Activated gamma-delta T cell treated with anti-CD3 and anti-CD28 coated beads, Interleukin-2, amount 50 U/mL, for 16 hours (primary cell): ENCODE data around the gene FBXO40.
A peak's percentile ranks its signal among the peaks of the same experiment; 100 is the strongest.
"Not testable (repeated sequence)": the region's sequence is repeated elsewhere in the genome, so short reads cannot be mapped to it uniquely, and the experiment has no call there.

Source experiments
- DNase-seq: peaks from one replicate; pipeline ENCODE4 v3.0.0-alpha.2; 2020; ENCODE audit warnings: low read depth

Gene FBXO40, protein sequence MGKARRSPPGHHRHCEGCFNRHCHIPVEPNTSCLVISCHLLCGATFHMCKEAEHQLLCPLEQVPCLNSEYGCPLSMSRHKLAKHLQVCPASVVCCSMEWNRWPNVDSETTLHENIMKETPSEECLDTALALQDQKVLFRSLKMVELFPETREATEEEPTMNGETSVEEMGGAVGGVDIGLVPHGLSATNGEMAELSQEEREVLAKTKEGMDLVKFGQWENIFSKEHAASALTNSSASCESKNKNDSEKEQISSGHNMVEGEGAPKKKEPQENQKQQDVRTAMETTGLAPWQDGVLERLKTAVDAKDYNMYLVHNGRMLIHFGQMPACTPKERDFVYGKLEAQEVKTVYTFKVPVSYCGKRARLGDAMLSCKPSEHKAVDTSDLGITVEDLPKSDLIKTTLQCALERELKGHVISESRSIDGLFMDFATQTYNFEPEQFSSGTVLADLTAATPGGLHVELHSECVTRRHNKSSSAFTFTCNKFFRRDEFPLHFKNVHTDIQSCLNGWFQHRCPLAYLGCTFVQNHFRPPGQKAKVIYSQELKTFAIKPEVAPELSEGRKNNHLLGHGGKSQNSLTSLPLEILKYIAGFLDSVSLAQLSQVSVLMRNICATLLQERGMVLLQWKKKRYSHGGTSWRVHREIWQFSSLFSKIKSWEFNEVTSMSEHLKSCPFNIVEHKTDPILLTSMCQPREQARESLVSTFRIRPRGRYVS

DNA sequence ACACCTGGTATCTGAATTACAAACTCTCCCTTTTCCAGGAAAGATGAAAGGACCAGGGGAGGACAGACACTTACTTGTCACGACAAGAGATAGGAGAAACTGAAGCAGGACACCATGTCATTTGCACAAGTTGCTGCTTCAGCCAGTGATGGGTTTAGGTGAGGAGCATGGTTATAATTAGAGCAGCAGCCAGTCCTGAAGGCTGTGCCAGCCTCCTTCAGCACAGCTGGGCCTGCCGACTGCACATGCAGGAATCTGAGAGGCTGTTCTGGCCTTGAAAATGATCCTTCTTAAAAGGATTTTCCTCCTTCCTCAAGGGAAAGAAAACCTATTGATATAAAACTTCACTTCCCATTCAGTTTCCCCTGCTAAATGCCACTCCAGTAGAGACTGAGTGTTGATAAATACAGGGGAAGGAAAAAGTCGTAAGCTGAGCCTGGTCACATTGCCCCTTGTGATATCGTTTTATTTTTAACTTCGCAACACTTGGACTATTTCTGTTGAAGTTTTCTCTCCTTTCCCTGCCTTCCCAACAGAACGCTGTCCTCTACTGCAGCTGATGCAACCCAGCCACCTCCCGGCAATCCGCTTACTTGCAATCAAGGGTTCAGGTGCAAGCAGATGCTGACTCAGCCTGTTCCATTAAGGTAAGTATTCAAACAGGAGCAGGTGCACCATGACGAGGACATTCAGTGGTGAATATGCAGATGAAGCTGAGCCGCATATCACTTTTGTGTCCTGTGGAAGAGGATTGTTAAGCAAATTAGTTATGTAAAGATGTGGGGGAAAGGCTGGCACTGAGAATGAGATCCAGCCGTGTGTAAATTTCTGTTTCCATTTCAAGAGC is at the start of gene FBXO40:
FBXO40 (plus strand) TSS at position 524 of the 847 bp plus-strand sequence. CDS start 27,197 bp downstream, outside the sequence.
- DNase-seq = no peak

- no peak for DNase-seq
Observed at GRCh38 chr3:121545049-121545573, 48.1 kb upstream of the FBXO40 start.

GRCh38 chr3:121545574-121546455 is 47.4 kb upstream of the FBXO40 start, which contains the start of gene POLQ:
TSS of gene POLQ (minus strand) at chr3:121545988. CDS start at chr3:121545877, 111 bp downstream.
- peak; percentile 72 for DNase-seq

GRCh38 chr3:121552379-121552778 is 40.8 kb upstream of the FBXO40 start:
- DNase-seq = no peak

GRCh38 chr3:121552797-121553196 is 40.4 kb upstream of the FBXO40 start:
- no peak for DNase-seq

DNA sequence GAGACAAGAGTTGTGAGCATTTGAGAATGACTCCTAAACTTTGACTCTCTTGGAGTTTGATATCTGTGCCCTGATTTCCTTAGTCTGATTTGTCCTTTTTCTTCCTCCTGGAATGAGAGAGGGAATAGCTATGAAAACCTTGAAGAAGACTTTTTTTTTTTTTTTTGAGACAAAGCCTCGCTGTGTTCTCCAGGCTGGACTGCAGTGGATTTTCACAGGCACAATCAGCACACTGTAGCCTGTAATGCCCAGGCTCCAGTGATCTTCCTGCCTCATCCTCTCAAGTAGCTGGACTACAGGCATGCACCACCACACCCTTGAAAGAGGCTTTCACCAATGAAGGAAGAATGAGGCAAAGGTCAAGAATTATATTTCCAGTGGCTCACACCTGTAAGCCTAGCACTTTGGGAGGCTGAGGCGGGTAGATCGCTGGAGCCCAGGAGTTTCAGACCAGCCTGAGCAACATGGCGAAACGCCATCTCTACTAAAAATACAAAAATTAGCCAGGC is 35.7 kb upstream of the FBXO40 start:
- no peak for DNase-seq

GRCh38 chr3:121562148-121562547 is 31.0 kb upstream of the FBXO40 start:
- no peak for DNase-seq

- no peak for DNase-seq
Observed at GRCh38 chr3:121566773-121567172, 26.4 kb upstream of the FBXO40 start.

- DNase-seq = no peak
Observed at GRCh38 chr3:121567649-121568048, 25.5 kb upstream of the FBXO40 start, which contains the start of gene ARGFX. TSS of gene ARGFX (plus strand) at chr3:121567949. CDS start at chr3:121570714, 2,765 bp downstream.

DNA sequence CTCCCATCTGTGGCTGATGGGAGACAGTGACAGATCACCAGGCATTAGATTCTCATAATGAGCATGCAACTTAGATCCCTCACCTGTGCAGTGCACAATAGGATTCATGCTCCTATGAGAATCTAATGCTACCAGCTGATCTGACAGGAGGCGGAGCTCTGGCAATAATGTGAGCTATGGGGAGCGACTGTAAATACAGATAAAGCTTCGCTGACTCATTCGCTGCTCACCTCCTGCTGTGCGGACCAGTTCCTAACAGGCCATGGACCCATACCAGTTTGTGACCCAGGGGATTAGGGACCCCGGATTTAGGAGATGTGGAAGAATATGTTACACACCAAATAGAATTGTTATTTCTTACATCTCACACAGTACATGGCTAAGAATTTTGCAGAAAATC is 18.7 kb upstream of the FBXO40 start:
- DNase-seq = no peak

GRCh38 chr3:121581691-121582090 is 11.5 kb upstream of the FBXO40 start:
- DNase-seq = no peak

DNA sequence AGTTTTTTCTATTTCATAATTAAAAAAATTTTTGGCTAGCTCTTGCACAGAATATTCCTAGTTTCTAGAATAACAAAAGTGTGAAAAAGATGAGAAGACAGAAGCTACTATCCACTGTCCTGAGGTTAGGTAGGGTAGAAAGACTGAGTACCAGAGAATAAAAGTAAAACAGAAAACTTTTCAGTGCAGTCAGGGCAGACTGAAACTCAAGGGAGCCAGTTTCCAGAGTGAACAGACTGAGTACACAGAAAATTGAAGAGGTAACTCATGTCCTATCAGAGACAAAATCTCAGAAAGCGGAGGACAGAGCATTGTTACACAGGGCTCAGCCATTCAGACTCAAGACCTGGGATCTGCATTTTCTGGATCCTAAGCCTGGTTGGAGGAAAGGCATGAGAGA is 8.8 kb upstream of the FBXO40 start:
- DNase-seq = no peak

DNA sequence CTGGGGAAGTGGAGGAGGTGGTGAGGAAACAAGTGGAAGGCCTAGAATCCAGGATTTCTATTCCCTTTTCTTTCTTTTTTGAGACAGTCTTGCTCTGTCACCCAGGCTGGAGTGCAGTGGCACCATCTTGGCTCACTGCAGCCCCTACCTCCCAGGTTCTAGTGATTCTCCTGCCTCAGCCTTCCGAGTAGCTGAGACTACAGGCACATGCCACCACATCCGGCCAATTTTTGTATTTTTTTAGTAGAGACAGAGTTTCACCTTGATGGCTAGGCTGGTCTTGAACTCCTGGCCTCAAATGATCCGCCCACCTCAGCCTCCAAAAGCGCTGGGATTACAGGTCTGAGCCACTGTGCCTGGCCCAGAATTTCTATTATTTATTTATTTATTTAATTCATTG is 627 bp downstream of the FBXO40 start:
- DNase-seq = not testable (repeated sequence)

GRCh38 chr3:121594850-121595249 is 1.7 kb downstream of the FBXO40 start:
- no peak for DNase-seq

- DNase-seq = no peak
Observed at GRCh38 chr3:121595765-121596406, 2.7 kb downstream of the FBXO40 start.

- no peak for DNase-seq
Observed at GRCh38 chr3:121598564-121598963, 5.4 kb downstream of the FBXO40 start.

DNA sequence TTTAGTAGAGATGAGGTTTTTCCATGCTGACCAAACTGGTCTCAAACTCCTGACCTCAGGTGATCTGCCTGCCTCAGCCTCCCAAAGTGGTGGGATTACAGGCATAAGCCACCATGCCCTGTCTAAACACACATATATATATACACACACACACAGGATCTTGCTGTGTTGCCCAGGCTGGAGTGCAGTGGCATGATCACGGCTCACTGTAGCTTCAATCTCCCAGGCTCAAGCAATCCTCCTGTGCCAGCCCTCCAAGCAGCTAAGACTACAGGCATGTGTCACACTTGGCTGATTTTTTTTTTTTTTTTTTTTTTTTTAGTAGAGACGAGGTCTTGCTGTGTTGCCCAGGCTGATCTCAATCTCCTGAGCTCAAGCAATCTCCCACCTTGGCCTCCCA is 6.7 kb downstream of the FBXO40 start:
- DNase-seq = not testable (repeated sequence)

DNA sequence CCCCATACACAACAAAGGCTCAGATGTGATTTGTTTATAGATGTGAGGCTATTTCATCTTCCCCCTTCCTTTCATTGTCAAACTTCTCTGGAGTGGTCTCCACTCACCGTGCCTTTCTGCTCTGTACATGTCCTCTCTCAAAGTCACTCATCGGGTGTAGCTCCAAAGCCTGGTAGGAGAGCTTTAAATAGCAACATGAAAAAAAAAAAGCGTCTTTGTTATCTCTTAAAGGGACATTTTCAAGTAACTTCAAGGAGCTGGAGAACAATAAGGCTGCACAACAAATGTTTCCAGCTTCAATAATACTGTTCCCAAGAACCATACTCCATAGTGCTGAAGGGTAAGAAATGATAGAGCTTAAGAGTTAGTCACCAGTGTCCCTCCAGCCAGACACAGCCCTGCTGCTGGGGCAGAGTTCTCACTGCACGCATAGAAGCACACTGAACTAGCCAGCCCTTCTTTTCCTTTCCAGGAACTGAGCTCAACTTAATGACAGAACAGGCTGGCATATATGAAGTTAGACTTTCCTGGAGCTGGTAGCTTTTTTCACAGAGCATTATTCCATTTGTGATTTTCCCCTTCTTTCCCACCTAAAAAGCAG is 8.1 kb downstream of the FBXO40 start:
- DNase-seq = no peak

GRCh38 chr3:121604759-121605158 is 11.6 kb downstream of the FBXO40 start:
- DNase-seq = no peak

GRCh38 chr3:121606106-121606505 is 12.9 kb downstream of the FBXO40 start:
- DNase-seq = no peak
